ENCODE data around the gene PNLIPRP1.

DNA sequence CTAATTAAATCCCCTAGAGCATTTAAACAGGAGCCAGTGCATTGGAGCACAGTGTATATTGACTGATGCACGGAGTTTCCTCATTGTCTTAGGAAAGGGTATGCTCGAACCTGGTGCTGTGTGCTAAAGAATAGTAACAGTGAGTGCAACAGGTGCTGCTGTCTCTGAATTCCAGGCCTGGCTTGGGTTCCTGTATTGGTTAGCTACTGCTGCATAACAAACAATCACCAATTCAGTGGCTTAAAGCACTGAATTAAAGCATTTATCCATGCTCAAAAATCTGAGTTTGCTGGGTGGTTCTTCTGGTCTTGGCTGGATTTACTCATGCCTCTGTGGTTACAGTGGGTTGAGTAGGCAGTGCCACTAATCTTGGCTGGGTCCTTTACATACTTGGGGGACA lies 1.8 kb upstream of the PNLIPRP1 start:
- TF ChIP-seq, protein P1, sequence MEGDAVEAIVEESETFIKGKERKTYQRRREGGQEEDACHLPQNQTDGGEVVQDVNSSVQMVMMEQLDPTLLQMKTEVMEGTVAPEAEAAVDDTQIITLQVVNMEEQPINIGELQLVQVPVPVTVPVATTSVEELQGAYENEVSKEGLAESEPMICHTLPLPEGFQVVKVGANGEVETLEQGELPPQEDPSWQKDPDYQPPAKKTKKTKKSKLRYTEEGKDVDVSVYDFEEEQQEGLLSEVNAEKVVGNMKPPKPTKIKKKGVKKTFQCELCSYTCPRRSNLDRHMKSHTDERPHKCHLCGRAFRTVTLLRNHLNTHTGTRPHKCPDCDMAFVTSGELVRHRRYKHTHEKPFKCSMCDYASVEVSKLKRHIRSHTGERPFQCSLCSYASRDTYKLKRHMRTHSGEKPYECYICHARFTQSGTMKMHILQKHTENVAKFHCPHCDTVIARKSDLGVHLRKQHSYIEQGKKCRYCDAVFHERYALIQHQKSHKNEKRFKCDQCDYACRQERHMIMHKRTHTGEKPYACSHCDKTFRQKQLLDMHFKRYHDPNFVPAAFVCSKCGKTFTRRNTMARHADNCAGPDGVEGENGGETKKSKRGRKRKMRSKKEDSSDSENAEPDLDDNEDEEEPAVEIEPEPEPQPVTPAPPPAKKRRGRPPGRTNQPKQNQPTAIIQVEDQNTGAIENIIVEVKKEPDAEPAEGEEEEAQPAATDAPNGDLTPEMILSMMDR (IDR thresholded peaks at IDR 0.05): no peak
- no peak for TF ChIP-seq POLR2A (IDR thresholded peaks at IDR 0.05)
